ENCODE results near the gene USP4.

DNA sequence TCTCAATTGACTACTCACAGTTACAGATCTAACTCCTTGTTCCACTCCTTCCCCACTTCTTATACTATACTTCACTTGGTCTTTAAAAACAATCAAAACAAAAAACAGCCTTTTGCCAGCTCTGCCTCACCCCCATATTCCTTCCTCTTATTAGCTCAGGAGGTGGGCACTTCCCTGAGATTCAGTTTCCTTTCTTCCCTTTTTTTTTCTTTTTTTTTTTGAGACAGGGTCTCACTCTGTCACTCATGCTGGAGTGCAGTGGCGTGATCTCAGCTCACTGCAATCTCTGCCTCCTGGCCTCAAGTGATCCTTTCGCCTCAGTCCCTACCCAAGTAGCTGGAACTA lies 69.7 kb downstream of the USP4 start:
- TF ChIP-seq, protein P1, sequence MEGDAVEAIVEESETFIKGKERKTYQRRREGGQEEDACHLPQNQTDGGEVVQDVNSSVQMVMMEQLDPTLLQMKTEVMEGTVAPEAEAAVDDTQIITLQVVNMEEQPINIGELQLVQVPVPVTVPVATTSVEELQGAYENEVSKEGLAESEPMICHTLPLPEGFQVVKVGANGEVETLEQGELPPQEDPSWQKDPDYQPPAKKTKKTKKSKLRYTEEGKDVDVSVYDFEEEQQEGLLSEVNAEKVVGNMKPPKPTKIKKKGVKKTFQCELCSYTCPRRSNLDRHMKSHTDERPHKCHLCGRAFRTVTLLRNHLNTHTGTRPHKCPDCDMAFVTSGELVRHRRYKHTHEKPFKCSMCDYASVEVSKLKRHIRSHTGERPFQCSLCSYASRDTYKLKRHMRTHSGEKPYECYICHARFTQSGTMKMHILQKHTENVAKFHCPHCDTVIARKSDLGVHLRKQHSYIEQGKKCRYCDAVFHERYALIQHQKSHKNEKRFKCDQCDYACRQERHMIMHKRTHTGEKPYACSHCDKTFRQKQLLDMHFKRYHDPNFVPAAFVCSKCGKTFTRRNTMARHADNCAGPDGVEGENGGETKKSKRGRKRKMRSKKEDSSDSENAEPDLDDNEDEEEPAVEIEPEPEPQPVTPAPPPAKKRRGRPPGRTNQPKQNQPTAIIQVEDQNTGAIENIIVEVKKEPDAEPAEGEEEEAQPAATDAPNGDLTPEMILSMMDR (IDR thresholded peaks at IDR 0.05; ENCODE audit: low read depth, low read length, poor library complexity, severe bottlenecking), result no peak
- TF ChIP-seq EZH2phosphoT487 (IDR thresholded peaks at IDR 0.05; ENCODE audit: borderline replicate concordance, low read length), result no peak
